Endodermal cell (in vitro differentiated cells): Measurements from ENCODE around the gene VEGFA. TPM values are rescaled to one million over a fixed set of nuclear protein-coding genes. Genes with fewer than 3 reads are reported as not detected.
A peak's percentile ranks its signal among the peaks of the same experiment; 100 is the strongest.

ENCODE experiments used
- DNase-seq: peaks from one replicate; pipeline ENCODE4 v3.0.0-alpha.2; 2017
- H3K27ac ChIP-seq: 2 replicates; pipeline ENCODE4 v1.5.1; 2013; ENCODE audit warnings: mild to moderate bottlenecking, low read depth, low read length, moderate library complexity
- H3K27me3 ChIP-seq: 2 replicates; pipeline ENCODE4 v1.6.1; 2013; ENCODE audit warnings: mild to moderate bottlenecking, low read length, moderate library complexity; ENCODE audit not compliant: insufficient read depth, control insufficient read depth, poor library complexity, severe bottlenecking
- H3K36me3 ChIP-seq: 2 replicates; pipeline ENCODE4 v1.7.0; 2013; ENCODE audit warnings: mild to moderate bottlenecking, low read length, moderate library complexity; ENCODE audit not compliant: control insufficient read depth, insufficient read depth
- H3K4me1 ChIP-seq: one replicate; pipeline ENCODE4 v1.7.0; 2013; ENCODE audit warnings: low read length; ENCODE audit not compliant: control insufficient read depth, insufficient read depth
- H3K4me3 ChIP-seq: 2 replicates; pipeline ENCODE4 v1.5.1; 2013; ENCODE audit warnings: mild to moderate bottlenecking, low read length, moderate library complexity
- H3K9ac ChIP-seq: 2 replicates; pipeline ENCODE4 v1.6.1; 2013; ENCODE audit warnings: mild to moderate bottlenecking, low read length, moderate library complexity; ENCODE audit not compliant: poor library complexity, severe bottlenecking; ENCODE audit errors: extremely low read depth
- H3K9me3 ChIP-seq: 2 replicates; pipeline ENCODE4 v1.6.1; 2013; ENCODE audit warnings: mild to moderate bottlenecking, low read length, moderate library complexity; ENCODE audit not compliant: control insufficient read depth
- H3K27ac Mint-ChIP-seq: 2 replicates; pipeline ENCODE4 v1.8.0; 2020; ENCODE audit warnings: mixed read lengths
- H3K27me3 Mint-ChIP-seq: 2 replicates; pipeline ENCODE4 v1.8.0; 2021; ENCODE audit warnings: mild to moderate bottlenecking, mixed read lengths; ENCODE audit not compliant: insufficient read depth
- H3K36me3 Mint-ChIP-seq: 2 replicates; pipeline ENCODE4 v1.8.0; 2020; ENCODE audit warnings: low read depth, mixed read lengths
- H3K4me1 Mint-ChIP-seq: 2 replicates; pipeline ENCODE4 v1.8.0; 2020; ENCODE audit warnings: mixed read lengths
- H3K4me3 Mint-ChIP-seq: 2 replicates; pipeline ENCODE4 v1.8.0; 2020; ENCODE audit warnings: mild to moderate bottlenecking, moderate library complexity, mixed read lengths
- H3K9me3 Mint-ChIP-seq: 2 replicates; pipeline ENCODE4 v1.8.0; 2020; ENCODE audit warnings: mild to moderate bottlenecking, mixed read lengths
- WGBS, 2 experiments: methylation state at CpG; one replicate each; pipeline versions ENCODE4 v1.1.5 to v1.1.7; 2013; ENCODE audit warnings: missing lambda C conversion rate in 2 of 2, mixed read lengths in 1 of 2; ENCODE audit not compliant: insufficient coverage in 1 of 2, insufficient read length in 1 of 2; 5-methylcytosine and 5-hydroxymethylcytosine counted together
- total RNA-seq, 2 donors: library from RNA; stranded (reverse); fragmentation: NEBNext Ultra II Directional in 1 of 2; extraction: Animal tissue kit (Norgen Biotek cat#: 25700) in 1 of 2; gene quantifications; 2 replicates in 1 of 2; 3 replicates in 1 of 2; pipeline ENCODE4 v1.2.1, GENCODE V29; 2021
- TF ChIP-seq, protein P1 (sequence below): fragments of 200-600 bp; sonication (generic); conservative IDR thresholded peaks from 2 replicates; pipeline ENCODE4 v1.5.0; 2021; ENCODE audit warnings: antibody characterized with exemption, mild to moderate bottlenecking

The VEGFA gene
- total RNA-seq, 2 donors from 2014 or later: 163 to 254 TPM

DNA sequence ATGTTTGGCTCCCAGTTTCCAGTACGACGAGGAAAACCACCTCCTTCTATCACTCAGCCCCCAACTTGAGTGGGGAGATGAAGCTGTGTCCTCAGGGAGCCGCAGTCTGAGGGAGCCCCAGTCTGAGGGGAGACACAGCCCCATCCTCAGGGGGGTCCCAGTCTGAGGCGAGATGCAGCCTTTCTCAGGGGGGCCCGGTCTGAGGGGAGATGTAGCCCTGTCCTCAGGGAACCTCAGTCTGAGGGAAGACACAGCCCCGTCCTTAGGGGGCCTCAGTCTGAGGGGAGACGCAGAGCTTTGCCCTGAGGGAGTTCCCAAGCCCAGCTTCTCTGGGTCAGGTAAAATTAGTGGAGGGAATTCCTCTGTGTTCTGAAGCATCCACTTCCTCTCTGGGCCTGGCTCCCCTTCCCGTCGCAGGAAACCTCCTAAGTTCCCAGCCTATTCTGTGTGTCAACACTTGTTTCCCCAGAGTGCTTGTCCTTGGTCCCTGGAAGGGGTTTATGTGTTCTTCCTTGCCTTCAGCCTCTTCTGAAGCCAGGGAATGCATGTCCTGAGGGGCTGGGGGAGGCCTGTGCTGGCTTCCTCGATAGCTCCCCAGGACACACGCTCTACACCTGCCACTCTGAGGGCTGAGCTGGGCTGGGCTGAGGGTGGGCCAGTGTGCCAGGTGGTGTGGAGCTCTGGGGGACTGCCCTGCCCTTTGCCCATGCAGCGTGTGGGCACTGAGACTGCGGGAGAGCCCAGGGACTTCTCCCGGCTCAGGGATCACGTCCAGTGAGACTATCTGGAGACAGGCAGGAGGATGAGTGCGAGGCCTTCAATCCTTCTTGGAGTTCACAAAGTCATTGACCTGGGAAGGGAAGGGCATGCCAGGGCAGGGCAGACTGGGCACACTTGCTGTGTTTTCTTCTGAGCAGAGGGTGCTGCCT is 55.4 kb downstream of the VEGFA start:
- H3K4me1 ChIP-seq: peaks cover 44% of the 10 kb centered on the region
- no peaks in the 10 kb centered on the region for H3K9me3 ChIP-seq
- WGBS, 2 experiments: 88 to 91% methylated on average over 8 to 16 of the region's 16 CpGs
- Mint-ChIP-seq H3K9me3 (no peaks in the 10 kb centered on the region), H3K4me3 (no peak overlapping the region), H3K27me3 (no peaks in the 10 kb centered on the region), H3K27ac (peak overlapping the region; percentile 74), H3K4me1 (peaks cover 66% of the 10 kb centered on the region), H3K36me3 (no peaks in the 10 kb centered on the region)
- no peak overlapping the region for H3K9ac ChIP-seq
- TF ChIP-seq, protein P1, sequence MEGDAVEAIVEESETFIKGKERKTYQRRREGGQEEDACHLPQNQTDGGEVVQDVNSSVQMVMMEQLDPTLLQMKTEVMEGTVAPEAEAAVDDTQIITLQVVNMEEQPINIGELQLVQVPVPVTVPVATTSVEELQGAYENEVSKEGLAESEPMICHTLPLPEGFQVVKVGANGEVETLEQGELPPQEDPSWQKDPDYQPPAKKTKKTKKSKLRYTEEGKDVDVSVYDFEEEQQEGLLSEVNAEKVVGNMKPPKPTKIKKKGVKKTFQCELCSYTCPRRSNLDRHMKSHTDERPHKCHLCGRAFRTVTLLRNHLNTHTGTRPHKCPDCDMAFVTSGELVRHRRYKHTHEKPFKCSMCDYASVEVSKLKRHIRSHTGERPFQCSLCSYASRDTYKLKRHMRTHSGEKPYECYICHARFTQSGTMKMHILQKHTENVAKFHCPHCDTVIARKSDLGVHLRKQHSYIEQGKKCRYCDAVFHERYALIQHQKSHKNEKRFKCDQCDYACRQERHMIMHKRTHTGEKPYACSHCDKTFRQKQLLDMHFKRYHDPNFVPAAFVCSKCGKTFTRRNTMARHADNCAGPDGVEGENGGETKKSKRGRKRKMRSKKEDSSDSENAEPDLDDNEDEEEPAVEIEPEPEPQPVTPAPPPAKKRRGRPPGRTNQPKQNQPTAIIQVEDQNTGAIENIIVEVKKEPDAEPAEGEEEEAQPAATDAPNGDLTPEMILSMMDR: no peak
- H3K27me3 ChIP-seq: no peaks in the 10 kb centered on the region
- H3K27ac ChIP-seq: no peak overlapping the region
- no peak for DNase-seq
- no peak overlapping the region for H3K4me3 ChIP-seq
- H3K36me3 ChIP-seq: no peaks in the 10 kb centered on the region

DNA sequence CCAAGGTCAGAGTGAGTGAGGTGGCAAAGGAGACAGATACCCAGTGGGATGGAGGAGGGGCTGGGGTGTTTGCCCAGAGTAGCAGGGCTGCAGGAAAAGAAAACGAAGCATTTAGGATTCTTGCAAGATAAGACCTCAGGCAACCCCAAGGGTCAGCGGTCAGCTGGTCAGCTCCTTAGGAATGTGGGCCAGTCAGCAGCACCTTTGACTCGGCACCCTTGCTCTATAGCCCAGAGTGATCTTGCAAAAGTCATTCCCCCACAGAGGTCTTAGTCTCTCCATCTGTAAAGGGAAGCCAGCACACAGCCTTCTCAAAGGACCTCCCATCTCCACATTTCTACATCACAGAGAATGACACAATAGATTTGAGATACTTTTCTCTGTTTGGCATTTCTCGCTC is 56.7 kb downstream of the VEGFA start:
- WGBS, 2 experiments: 84 to 94% methylated on average over 3 to 4 of the region's 4 CpGs
- no peaks in the 10 kb centered on the region for H3K36me3 ChIP-seq
- H3K9me3 ChIP-seq: no peaks in the 10 kb centered on the region
- no peak overlapping the region for H3K4me3 ChIP-seq
- no peaks in the 10 kb centered on the region for H3K27me3 Mint-ChIP-seq
- H3K4me1 Mint-ChIP-seq: peaks cover 65% of the 10 kb centered on the region
- H3K27me3 ChIP-seq: no peaks in the 10 kb centered on the region
- H3K36me3 Mint-ChIP-seq: no peaks in the 10 kb centered on the region
- H3K4me1 ChIP-seq: peaks cover 49% of the 10 kb centered on the region
- no peak overlapping the region for H3K9ac ChIP-seq
- no peak for DNase-seq
- H3K27ac ChIP-seq: no peak overlapping the region
- TF ChIP-seq, protein P1: no peak
- H3K27ac Mint-ChIP-seq: peak overlapping the region; percentile 70
- H3K4me3 Mint-ChIP-seq: no peak overlapping the region
- no peaks in the 10 kb centered on the region for H3K9me3 Mint-ChIP-seq

DNA sequence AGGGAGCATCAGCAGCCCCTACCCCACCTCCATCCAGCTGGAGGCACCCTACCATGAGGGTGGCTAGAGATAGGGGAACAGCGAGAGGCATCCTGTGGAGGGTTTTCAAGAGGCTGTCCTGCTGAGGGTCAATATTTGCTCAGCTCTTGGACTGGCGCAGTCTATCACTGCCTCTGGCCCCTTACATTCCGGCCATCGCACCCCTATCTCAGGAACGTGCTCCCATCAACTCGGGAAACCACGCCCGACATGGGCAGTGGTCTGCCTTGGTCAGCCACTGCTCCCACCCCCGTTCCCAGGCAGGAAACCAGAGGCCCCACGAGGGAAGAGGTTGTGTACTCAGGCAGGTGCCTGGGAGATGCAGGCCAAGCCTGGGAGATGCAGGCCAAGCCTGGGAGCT is 57.9 kb downstream of the VEGFA start:
- Histone ChIP-seq H3K4me1 (peaks cover 49% of the 10 kb centered on the region), H3K9ac (no peak overlapping the region), H3K9me3 (no peaks in the 10 kb centered on the region), H3K4me3 (no peak overlapping the region), H3K27me3 (no peaks in the 10 kb centered on the region), H3K36me3 (no peaks in the 10 kb centered on the region), H3K27ac (no peak overlapping the region)
- TF ChIP-seq, protein P1: no peak
- Mint-ChIP-seq H3K4me3 (no peak overlapping the region), H3K36me3 (no peaks in the 10 kb centered on the region), H3K27me3 (no peaks in the 10 kb centered on the region), H3K9me3 (no peaks in the 10 kb centered on the region), H3K27ac (no peak overlapping the region), H3K4me1 (peaks cover 65% of the 10 kb centered on the region)
- 88 to 91% methylated on average over 8 to 10 of the region's 10 CpGs for WGBS, 2 experiments
- DNase-seq: no peak
